CD14-positive monocyte (primary cell): ENCODE results near the gene CLDN6. TPM values are rescaled to one million over a fixed set of nuclear protein-coding genes. Genes with fewer than 3 reads are reported as not detected.

Experiments
- DNase-seq, 3 donors: peaks; one replicate each; pipeline ENCODE4 v3.0.0-alpha.2; 2011 to 2022
- H2AFZ ChIP-seq: 2 replicates; pipeline ENCODE4 v1.6.0; 2012; ENCODE audit warnings: mild to moderate bottlenecking, low read depth, low read length, inconsistent platforms; ENCODE audit not compliant: insufficient read depth, poor library complexity, severe bottlenecking
- H3K27ac ChIP-seq, 2 donors: 1 replicate in 1 of 2; 2 replicates in 1 of 2; pipeline ENCODE4 v1.5.1; 2012 to 2013; ENCODE audit warnings: low read length in 2 of 2, control low read depth in 1 of 2, inconsistent platforms in 1 of 2, low read depth in 1 of 2, mild to moderate bottlenecking in 1 of 2
- H3K27me3 ChIP-seq, 2 donors: one replicate each; pipeline versions ENCODE4 v1.6.0 to v1.6.1; 2011 to 2013; ENCODE audit warnings: low read length in 2 of 2; ENCODE audit not compliant: control insufficient read depth in 2 of 2, insufficient read depth in 2 of 2
- H3K36me3 ChIP-seq, 2 donors: replicated peaks in 1 of 2; 1 replicate in 1 of 2; 2 replicates in 1 of 2; pipeline versions ENCODE4 v1.5.1 to v1.6.1; 2012 to 2013; ENCODE audit warnings: low read length in 2 of 2, control low read depth in 1 of 2, inconsistent platforms in 1 of 2, mild to moderate bottlenecking in 1 of 2; ENCODE audit not compliant: insufficient read depth in 2 of 2, control insufficient read depth in 1 of 2
- H3K4me1 ChIP-seq, 2 donors: 1 replicate in 1 of 2; 2 replicates in 1 of 2; pipeline versions ENCODE4 v1.5.1 to v1.6.1; 2012 to 2013; ENCODE audit warnings: low read length in 2 of 2, control low read depth in 1 of 2, inconsistent platforms in 1 of 2, mild to moderate bottlenecking in 1 of 2, moderate library complexity in 1 of 2; ENCODE audit not compliant: insufficient read depth in 2 of 2, control insufficient read depth in 1 of 2
- H3K4me2 ChIP-seq: replicated peaks from 2 replicates; pipeline ENCODE3; 2012; ENCODE audit warnings: low read length, moderate library complexity, mild to moderate bottlenecking; ENCODE audit not compliant: poor library complexity, severe bottlenecking; ENCODE audit errors: extremely low read depth
- H3K4me3 ChIP-seq, 3 experiments: fragments of 200-600 bp in 1 of 3; sonication (generic) in 1 of 3; replicated peaks in 1 of 3; 1 replicate in 2 of 3; 2 replicates in 1 of 3; pipeline ENCODE4 v1.5.1; 2011 to 2013; ENCODE audit warnings: low read length in 3 of 3, mild to moderate bottlenecking in 3 of 3, control low read depth in 2 of 3, low read depth in 2 of 3, inconsistent platforms in 1 of 3, moderate library complexity in 1 of 3
- H3K79me2 ChIP-seq: 2 replicates; pipeline ENCODE4 v1.6.0; 2012; ENCODE audit warnings: mild to moderate bottlenecking, control low read depth, inconsistent platforms, low read length, moderate library complexity; ENCODE audit not compliant: insufficient read depth
- H3K9ac ChIP-seq: 2 replicates; pipeline ENCODE4 v1.6.0; 2017; ENCODE audit warnings: low read length, mild to moderate bottlenecking; ENCODE audit not compliant: insufficient read depth, poor library complexity, severe bottlenecking
- H3K9me3 ChIP-seq, 2 donors: replicated peaks in 1 of 2; 1 replicate in 1 of 2; 2 replicates in 1 of 2; pipeline versions ENCODE4 v1.5.1 to v1.6.1; 2012 to 2013; ENCODE audit warnings: low read length in 2 of 2, control low read depth in 1 of 2; ENCODE audit not compliant: control insufficient read depth in 1 of 2, insufficient read depth in 1 of 2
- H4K20me1 ChIP-seq: 2 replicates; pipeline ENCODE4 v1.6.0; 2012; ENCODE audit warnings: mild to moderate bottlenecking, low read length, control low read depth, moderate library complexity; ENCODE audit not compliant: insufficient read depth
- H3K27ac Mint-ChIP-seq, 7 donors: one replicate each; pipeline ENCODE4 v1.8.0; 2020; ENCODE audit warnings: mild to moderate bottlenecking in 7 of 7, mixed read lengths in 7 of 7, moderate library complexity in 6 of 7, inconsistent platforms in 2 of 7
- H3K27me3 Mint-ChIP-seq, 3 donors: one replicate each; pipeline ENCODE4 v1.8.0; 2021 to 2022; ENCODE audit warnings: low read depth in 3 of 3, mild to moderate bottlenecking in 3 of 3, mixed read lengths in 3 of 3, moderate library complexity in 3 of 3, inconsistent platforms in 1 of 3
- H3K36me3 Mint-ChIP-seq, 2 donors: one replicate each; pipeline ENCODE4 v1.8.0; 2020; ENCODE audit warnings: mixed read lengths in 2 of 2, inconsistent platforms in 1 of 2, mild to moderate bottlenecking in 1 of 2
- H3K4me1 Mint-ChIP-seq: one replicate; pipeline ENCODE4 v1.8.0; 2020; ENCODE audit warnings: mild to moderate bottlenecking, mixed read lengths
- H3K4me3 Mint-ChIP-seq, 2 donors: one replicate each; pipeline ENCODE4 v1.8.0; 2020; ENCODE audit warnings: mild to moderate bottlenecking in 2 of 2, mixed read lengths in 2 of 2, moderate library complexity in 1 of 2
- H3K9me3 Mint-ChIP-seq, 7 donors: one replicate each; pipeline ENCODE4 v1.8.0; 2020 to 2022; ENCODE audit warnings: mixed read lengths in 7 of 7, mild to moderate bottlenecking in 6 of 7, moderate library complexity in 6 of 7, inconsistent platforms in 2 of 7
- WGBS: methylation state at CpG from one replicate; pipeline ENCODE4 v1.1.5; 2013; ENCODE audit warnings: missing lambda C conversion rate; ENCODE audit not compliant: insufficient coverage; 5-methylcytosine and 5-hydroxymethylcytosine counted together
- intact Hi-C, 2 donors: fragments of 100-400 bp; cut with micrococcal nuclease; formaldehyde crosslinking; loops; one replicate each; pipeline versions ENCODE4 v1.15.0 to v1.15.1; 2023
- polyA plus RNA-seq, 3 donors: library from polyadenylated mRNA; depleted of rRNA in 1 of 3; unstranded in 2 of 3; stranded (reverse) in 1 of 3; fragments of 300-500 nt in 2 of 3; fragments of >200 nt in 1 of 3; fragmentation: Illumina TruSeq in 2 of 3; gene quantifications; 1 replicate in 2 of 3; 2 replicates in 1 of 3; pipeline ENCODE4 v1.2.3, GENCODE V29; 2012 to 2021
- TF ChIP-seq, protein P1 (sequence below): fragments of 200-600 bp; IDR thresholded peaks from one replicate; pipeline ENCODE4 v1.8.0; 2022; ENCODE audit warnings: antibody characterized with exemption, mild to moderate bottlenecking

CLDN6 gene
- polyA plus RNA-seq, 3 donors: not detected

DNA sequence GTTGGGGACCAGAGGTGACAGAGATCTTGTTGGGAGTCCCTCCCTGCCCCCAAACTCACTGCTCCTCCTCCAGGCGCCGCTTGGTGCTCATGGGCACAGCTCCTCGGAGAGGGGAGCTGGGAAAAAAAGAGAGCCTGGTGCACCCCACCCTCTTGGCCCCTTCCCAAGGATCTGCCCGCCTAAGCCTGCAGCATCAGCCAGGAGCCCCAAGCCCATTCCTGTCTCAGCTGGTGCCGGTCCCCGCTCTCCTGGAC is 5.4 kb upstream of the CLDN6 start:
- intact Hi-C loops: loop anchor here (2.0 to 10.0 kb wide), 5 partner anchors 17 to 1249 kb away; partner anchors contain the start of genes ELOB (in 1 of the 2), PAQR4 (in 1 of the 2) and TFAP4 (in 1 of the 2)
- peaks cover 57 to 65% of the 10 kb centered on the region in 2 donors for H3K4me1 ChIP-seq
- peak overlapping the region; percentile 99 for H3K4me2 ChIP-seq
- H3K36me3 Mint-ChIP-seq: peaks cover 18 to 24% of the 10 kb centered on the region in 2 donors
- peak overlapping the region; percentile 87 to 99 (median 94) for H3K27ac Mint-ChIP-seq
- no peak for DNase-seq
- no peaks in the 10 kb centered on the region for H3K79me2 ChIP-seq
- peaks cover 0 to 8% (median 0%) of the 10 kb centered on the region in 7 donors for H3K9me3 Mint-ChIP-seq
- peak overlapping the region; percentile 88 to 96 for H3K4me3 Mint-ChIP-seq
- TF ChIP-seq, protein P1, sequence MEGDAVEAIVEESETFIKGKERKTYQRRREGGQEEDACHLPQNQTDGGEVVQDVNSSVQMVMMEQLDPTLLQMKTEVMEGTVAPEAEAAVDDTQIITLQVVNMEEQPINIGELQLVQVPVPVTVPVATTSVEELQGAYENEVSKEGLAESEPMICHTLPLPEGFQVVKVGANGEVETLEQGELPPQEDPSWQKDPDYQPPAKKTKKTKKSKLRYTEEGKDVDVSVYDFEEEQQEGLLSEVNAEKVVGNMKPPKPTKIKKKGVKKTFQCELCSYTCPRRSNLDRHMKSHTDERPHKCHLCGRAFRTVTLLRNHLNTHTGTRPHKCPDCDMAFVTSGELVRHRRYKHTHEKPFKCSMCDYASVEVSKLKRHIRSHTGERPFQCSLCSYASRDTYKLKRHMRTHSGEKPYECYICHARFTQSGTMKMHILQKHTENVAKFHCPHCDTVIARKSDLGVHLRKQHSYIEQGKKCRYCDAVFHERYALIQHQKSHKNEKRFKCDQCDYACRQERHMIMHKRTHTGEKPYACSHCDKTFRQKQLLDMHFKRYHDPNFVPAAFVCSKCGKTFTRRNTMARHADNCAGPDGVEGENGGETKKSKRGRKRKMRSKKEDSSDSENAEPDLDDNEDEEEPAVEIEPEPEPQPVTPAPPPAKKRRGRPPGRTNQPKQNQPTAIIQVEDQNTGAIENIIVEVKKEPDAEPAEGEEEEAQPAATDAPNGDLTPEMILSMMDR: no peak
- peaks cover 0 to 9% of the 10 kb centered on the region in 2 donors for H3K27me3 ChIP-seq
- peak overlapping the region; percentile 81 for H2AFZ ChIP-seq
- H3K27ac ChIP-seq: peak overlapping the region; percentile 34 to 96
- peaks cover 56% of the 10 kb centered on the region for H3K4me1 Mint-ChIP-seq
- peaks cover 15 to 20% (median 16%) of the 10 kb centered on the region in 3 donors for H3K27me3 Mint-ChIP-seq
- peak overlapping the region; percentile 86 for H3K9ac ChIP-seq
- 29% methylated on average over 3 of the region's 6 CpGs for WGBS
- H4K20me1 ChIP-seq: peaks cover 69% of the 10 kb centered on the region
- no peaks in the 10 kb centered on the region for H3K9me3 ChIP-seq
- H3K36me3 ChIP-seq: peaks cover 19 to 21% of the 10 kb centered on the region in 2 donors
- peak overlapping the region; percentile 44 to 91 (median 58) for H3K4me3 ChIP-seq

DNA sequence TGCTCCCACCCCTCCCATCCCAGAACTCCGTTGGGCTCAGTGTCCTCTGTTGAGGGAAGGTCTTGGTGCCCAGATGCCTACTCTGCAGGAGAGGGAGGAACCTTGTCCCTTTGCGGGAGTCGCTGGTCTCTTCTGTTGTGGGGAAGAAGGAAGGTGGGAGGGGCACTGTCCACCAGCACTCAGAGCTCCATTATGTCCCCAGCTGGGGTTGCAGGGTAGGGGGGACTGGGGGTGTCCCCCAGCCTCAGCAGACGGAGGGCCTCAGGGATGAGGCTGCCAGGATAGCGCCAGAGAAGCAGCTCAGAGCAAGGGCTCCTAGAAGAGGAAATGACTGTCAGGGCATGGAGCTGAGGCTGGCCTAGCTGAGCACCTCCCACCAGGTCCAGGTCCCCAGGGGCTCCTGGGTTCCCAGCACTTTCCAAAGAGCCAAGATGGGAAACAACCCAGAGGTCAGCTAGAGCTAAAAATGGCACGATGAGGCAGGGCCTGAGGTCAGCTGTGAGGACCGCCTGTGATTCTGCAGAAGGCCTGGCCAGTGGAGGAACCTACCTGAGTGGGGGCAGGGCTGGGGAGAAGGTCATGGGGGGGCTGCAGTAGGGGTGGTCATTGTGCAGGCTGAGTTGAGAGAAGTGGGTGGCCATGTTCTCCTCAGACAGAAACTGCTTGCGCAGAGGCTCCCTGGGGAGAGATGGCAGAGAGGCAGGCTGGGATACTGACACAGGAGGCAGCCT is 4.9 kb upstream of the CLDN6 start:
- Histone ChIP-seq H4K20me1 (peaks cover 66% of the 10 kb centered on the region), H3K4me2 (peak overlapping the region; percentile 99), H3K36me3 (peaks cover 19 to 21% of the 10 kb centered on the region in 2 donors), H3K9ac (peak overlapping the region; percentile 44), H3K4me1 (peaks cover 61 to 65% of the 10 kb centered on the region in 2 donors), H3K9me3 (no peaks in the 10 kb centered on the region), H2AFZ (peak overlapping the region; percentile 42), H3K27me3 (peaks cover 0 to 14% of the 10 kb centered on the region in 2 donors), H3K27ac (peak overlapping the region; percentile 18 to 96), H3K79me2 (no peaks in the 10 kb centered on the region), H3K4me3 (peak overlapping the region in 2 of 3 experiments; percentile 58 to 91)
- 38% methylated on average over 6 of the region's 8 CpGs for WGBS
- peak in 2 of 3 donors; percentile 49 to 50 for DNase-seq
- H3K4me1 Mint-ChIP-seq: peaks cover 58% of the 10 kb centered on the region
- H3K27ac Mint-ChIP-seq: peak overlapping the region; percentile 87 to 99 (median 95)
- peak overlapping the region; percentile 88 to 96 for H3K4me3 Mint-ChIP-seq
- peaks cover 0 to 8% (median 0%) of the 10 kb centered on the region in 7 donors for H3K9me3 Mint-ChIP-seq
- intact Hi-C loops: loop anchor here (2.0 to 10.0 kb wide), 5 partner anchors 16 to 1249 kb away; partner anchors contain the start of genes ELOB (in 1 of the 2), PAQR4 (in 1 of the 2) and TFAP4 (in 1 of the 2)
- peaks cover 18 to 24% of the 10 kb centered on the region in 2 donors for H3K36me3 Mint-ChIP-seq
- H3K27me3 Mint-ChIP-seq: peaks cover 18 to 21% (median 19%) of the 10 kb centered on the region in 3 donors
- TF ChIP-seq, protein P1: no peak
